T47D (cell line): ENCODE measurements around the gene TTLL8.

Source experiments
- DNase-seq, 2 experiments: peaks; one replicate each; pipeline versions ENCODE4 v3.0.0 to v3.0.0-alpha.2; 2011 to 2012; ENCODE audit warnings: low read depth in 1 of 2, low spot score in 1 of 2
- JUND ChIP-seq: IDR thresholded peaks from 2 replicates; pipeline ENCODE4 v1.6.1; 2012; ENCODE audit warnings: low read depth
- in situ Hi-C: cut with HindIII; loops from 2 replicates; pipeline ENCODE4 v1.10.0; 2016; ENCODE audit warnings: low sequenced_read_pairs, low pct_unique_long_range_greater_than_20kb

Gene TTLL8

DNA sequence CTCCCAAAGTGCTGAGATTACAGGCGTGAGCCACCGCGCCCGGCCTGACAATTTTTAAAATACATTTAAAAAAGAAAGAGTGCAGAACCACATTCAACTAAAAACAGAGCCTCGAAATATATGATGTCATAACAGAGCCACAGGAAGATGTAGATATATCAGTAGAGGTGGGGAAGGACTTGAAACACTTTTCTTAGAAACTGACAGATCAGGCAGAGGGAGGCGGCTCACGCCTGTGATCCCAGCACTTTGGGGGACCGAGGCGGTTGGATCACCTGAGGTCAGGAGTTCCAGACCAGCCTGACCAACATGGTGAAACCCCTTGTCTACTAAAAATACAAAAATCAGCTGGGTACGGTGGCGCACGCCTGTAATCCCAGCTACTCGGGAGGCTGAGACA lies 20.1 kb upstream of the TTLL8 start:
- no peak for TF ChIP-seq JUND
- no peak for DNase-seq
- in situ Hi-C loops = no loop called here

DNA sequence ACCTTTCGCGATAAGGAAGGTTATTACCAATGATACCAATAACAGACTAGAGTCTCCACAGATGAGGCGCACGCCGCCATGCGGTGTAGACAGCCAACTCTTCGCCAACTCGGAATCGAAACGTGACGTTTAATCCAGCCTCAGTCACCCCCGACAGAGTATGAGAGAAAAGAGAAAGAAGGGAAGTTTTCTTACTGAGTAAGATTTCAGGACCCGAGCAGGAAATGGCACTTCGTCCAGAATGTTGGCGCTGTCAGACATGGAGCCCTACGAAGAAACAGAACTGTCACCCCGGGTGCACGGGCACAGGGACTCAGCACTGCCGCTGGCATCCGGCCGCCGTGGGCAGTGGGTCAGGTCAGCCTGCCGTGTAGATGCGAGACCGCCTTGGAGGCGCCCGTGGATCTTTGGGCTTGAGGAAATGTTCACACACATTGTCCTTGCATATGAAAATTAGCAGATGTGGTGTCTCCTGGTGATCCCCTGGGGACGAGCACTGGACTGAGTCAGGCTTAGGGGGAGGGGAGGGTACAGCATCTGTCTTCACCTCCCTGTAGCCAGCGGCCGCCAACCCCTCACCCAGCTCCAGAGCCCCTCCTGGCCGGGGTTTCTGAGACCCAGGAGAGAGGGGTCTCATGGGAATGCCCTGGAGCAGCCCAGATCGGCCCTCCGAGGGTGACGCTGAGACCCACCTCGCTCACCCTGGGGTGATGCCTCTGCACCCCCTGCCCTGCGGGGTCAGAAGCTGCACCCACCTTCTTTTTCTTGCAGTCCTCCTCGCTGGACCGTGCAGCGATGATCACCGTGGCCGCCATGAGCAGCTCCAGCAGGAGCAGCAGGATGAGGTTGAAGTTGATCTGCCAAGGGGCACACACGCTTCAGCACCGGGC lies 18.8 kb upstream of the TTLL8 start:
- DNase-seq = no peak
- no peak for TF ChIP-seq JUND
- in situ Hi-C loops = no loop called here

DNA sequence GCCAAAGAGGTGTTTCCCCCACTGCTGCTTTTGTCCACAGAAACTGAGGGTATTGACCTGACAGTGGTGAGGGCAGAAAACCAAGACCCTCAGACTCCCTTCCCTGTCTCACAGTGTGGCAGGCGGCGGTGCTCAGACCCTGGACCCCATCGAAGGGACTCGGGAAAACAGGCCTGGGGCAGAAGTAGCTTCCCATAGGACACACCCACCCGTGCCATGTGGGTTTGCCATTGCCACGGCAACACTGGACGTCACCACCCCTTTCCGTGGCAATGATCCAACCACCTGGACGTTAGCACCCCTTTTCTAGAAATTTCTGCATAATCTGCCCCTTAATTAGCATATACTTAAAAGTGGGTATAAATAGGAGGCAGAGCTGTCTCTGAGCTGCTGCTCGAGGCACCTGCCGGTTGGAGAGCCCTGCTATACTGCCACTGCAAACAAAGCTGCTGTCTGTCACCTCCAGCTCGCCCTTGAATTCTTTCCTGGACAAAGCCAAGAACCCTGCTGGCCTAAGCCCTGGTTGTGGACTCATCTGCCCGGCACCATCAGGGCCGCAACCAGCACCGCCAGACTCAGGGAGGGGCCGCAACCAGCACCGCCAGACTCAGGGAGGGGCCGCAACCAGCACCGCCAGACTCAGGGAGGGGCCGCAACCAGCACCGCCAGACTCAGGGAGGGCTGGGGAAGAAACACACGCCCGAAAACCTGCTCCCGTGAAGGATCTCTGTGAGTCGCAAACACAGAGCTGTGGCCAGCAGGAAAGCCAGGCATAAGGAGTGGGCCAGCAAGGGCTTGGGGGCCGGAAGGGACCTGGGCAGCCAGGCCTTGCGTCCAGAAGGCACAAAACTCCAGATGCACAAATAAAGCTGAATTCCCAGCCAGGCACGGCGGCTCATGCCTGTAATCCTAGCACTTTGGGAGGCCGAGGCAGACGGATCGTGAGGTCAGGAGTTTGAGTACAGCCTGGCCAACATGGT lies 16.7 kb upstream of the TTLL8 start:
- in situ Hi-C loops = no loop called here
- DNase-seq = peak in 1 of 2 experiments; percentile 83

DNA sequence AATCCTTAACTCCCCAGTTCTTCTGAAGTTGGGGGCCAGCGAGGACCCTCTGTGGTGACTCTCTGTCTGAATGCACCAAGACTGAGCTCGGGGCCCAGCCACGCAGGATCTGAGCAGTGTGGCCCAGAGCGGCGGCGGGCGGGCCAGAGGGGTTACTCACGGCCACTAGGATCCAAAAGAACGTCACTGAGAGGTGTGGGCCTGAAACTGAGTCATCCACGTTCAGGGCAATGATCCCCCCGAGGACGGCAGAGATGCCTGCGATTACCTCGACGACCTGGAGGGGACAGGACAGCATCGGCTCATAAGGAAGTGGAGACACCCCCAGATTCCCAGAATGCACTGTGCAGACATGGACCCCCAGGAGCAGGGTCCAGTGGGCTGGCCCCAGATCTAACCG lies 16.0 kb upstream of the TTLL8 start:
- DNase-seq = no peak
- TF ChIP-seq JUND = no peak
- in situ Hi-C loops = no loop called here

More for the DNA sequence above, 16.7 kb upstream of the TTLL8 start:
- no peak for TF ChIP-seq JUND

DNA sequence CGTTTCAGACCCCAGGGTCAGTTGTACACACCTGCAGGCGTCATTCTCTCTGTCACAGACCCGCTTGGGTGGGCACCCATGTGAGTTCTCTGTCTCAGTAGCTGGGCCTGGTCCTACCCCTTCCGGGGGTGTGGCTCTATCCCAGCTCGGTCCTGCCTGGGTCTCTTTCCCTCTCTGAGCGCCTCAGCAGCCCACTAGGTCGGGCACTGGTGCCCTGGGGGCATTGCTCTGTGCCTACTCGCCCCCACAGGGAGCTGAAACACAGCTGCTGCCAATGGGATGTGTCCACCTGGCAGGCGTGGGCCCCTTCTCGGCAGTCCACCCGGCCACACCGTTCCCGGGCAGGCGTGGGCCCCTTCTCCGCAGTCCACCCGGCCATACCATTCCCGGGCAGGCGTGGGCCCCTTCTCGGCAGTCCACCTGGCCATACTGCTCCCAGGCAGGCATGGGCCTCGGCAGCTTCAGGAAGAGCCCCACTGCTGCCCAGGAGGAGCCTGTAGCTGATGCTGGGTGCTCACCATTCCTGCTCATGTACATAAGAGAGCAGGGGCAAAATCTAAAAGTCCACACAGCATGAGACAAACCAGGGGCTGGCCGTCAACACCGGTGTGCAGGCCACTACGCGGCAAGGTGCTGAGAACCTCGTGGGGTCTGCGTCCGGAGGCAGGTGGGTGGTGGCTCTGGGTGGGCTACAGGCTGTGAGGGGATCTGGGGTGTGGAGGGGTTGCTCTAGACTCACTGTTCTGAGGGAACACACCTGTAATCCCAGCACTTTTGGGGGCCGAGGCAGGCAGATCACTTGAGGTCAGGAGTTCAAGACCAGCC lies 14.8 kb upstream of the TTLL8 start:
- in situ Hi-C loops = no loop called here
- DNase-seq = no peak

DNA sequence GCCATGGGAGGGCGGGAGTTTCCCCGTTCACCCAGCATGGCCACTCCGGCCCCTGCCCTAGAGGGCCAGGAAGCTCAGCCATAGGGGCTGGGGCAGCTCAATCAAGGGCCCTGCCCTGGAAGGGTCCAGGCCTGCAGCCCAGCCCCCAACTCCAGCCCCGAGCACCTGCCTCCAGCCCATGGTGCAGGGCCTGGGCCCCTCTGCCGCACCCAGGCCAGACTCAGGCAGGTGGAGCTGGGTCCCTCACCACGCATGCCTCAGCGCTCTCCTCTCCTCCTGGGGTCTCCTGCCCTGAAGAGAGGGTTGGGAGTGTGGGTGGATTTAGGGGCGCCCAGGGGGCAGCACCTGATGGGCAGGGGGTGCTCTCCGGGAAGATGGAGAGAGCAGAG lies 14.1 kb upstream of the TTLL8 start:
- no peak for TF ChIP-seq JUND
- in situ Hi-C loops = no loop called here
- no peak for DNase-seq

More for the DNA sequence above, 14.8 kb upstream of the TTLL8 start:
- TF ChIP-seq JUND = no peak

DNA sequence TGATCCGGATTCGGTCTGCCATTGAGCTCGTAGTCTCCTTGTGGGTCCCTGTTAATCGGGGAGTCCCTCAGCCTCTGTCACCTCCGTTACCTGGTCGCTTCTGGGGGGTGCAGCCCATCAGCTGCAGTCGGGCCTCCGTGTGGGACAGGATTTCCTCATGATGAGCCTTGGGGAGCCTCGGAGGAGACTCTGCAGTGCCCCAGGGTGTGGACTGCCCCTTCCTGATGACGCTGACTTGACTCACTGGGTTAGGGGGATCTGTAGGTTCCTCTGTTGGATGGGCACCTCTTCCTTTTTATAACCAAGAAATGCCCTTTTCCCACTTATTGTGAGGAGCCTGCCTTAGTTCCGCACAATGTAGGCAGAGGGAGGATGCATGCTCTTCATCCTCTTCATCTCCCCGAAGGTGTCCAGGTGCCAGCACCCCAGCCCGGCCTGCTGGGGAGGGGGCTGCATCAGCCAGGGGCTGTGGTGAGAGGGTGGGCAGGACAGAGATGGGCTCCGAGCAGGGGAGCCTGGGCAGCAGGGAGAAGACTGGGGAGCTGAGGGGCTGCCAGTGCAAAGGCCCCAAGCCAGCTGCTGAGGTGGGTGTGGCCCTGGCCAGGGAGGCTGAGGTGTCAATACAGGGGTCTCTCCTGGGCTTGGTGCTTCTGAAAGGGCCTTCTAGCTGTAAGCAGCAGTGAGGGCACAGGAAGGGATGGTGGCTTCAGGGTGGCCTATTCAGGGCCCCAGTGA lies 13.5 kb upstream of the TTLL8 start:
- DNase-seq = no peak
- in situ Hi-C loops = no loop called here
- no peak for TF ChIP-seq JUND

DNA sequence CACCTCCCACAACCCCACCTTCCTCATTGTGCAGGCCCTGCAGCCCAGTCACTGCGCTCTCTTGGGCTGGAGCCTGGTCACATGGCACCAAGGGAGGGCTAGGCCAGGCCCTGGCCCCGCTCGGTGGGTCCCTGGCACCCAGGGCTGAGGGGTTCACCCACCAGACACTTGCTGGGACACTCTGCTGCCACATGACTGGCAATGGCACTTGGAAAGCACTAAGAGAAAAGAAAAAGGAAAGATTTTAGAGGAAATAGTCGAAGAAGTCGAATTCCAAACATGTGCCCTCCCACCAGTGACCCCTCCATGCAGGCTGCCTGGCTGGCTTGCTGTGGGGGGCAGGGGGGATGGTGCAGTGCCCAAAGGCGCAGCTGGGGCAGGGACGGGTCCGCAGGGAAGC lies 12.3 kb upstream of the TTLL8 start:
- TF ChIP-seq JUND = no peak
- DNase-seq = no peak
- in situ Hi-C loops = no loop called here

DNA sequence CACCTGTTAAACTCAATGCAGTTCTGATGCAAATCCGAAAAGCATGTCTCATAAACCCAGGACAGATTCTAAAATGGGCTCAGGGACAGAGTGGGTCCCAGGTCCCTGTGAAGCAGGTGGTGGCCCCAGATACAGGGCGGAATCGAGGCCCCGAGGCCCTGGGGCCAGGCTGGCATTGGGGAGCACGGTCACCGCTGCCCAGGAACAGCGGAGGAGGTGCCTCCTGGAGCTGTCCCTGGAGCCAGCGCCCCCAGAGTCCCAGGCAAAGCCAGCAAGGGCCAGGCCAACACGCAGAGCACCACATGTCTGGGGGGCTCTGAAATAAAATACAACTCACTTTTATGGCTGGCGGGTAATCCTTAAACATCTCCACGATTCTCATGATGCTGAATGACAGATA lies 10.0 kb upstream of the TTLL8 start:
- DNase-seq = no peak
- in situ Hi-C loops = no loop called here
- no peak for TF ChIP-seq JUND

DNA sequence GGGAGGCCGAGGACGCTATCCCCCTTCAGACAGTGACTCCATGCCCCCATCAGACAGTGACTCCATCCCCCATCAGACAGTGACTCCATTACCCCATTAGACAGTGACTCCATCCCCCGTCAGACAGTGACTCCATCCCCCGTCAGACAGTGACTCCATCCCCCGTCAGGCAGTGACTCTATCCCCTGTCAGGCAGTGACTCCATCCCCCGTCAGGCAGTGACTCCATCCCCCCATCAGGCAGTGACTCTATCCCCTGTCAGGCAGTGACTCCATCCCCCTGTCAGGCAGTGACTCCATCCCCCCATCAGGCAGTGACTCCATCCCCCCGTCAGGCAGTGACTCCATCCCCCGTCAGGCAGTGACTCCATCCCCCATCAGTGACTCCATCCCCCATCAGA lies 9.1 kb upstream of the TTLL8 start:
- TF ChIP-seq JUND = no peak
- in situ Hi-C loops = no loop called here

DNA sequence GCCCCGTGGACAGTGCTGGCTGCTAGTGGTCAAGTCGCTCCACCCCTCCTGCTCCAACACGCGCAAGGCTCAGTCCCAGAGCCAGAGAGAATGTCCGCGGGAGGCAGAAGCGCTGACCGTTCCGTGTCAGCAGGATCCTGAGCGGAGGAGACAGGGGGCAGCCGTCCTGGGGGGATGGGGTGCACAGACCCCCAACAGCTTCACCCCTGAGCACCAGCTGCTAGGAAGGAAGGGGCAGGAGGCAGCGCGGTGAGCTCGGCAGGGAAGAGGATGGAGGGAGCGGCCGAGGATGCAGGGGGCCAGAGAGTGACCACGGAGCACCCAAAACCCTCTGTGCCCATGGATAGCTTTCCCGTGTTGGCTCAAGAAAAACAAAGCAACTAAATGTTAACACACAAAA lies 6.4 kb upstream of the TTLL8 start:
- in situ Hi-C loops = no loop called here
- no peak for TF ChIP-seq JUND
- DNase-seq = no peak

More for the DNA sequence above, 9.1 kb upstream of the TTLL8 start:
- DNase-seq = no peak
